Spleen (tissue), 11 donors: ENCODE results near the gene PHEX. TPM values are rescaled to one million over a fixed set of nuclear protein-coding genes. Genes with fewer than 3 reads are reported as not detected.

Experiments
- DNase-seq: peaks from one replicate; pipeline ENCODE4 v3.0.0-alpha.2; 2020
- H3K27ac ChIP-seq, 8 donors: fragments of 200-600 bp; sonication (generic) in 7 of 8; 1 replicate in 4 of 8; 2 replicates in 4 of 8; pipeline versions ENCODE4 v1.5.0 to v1.8.0; 2016 to 2021; ENCODE audit warnings: inconsistent platforms in 4 of 8, mild to moderate bottlenecking in 4 of 8, moderate library complexity in 1 of 8
- H3K27me3 ChIP-seq, 7 donors: fragments of 200-600 bp; sonication (generic) in 6 of 7; replicated peaks in 1 of 7; 1 replicate in 4 of 7; 2 replicates in 3 of 7; pipeline versions ENCODE4 v1.5.0 to v1.8.0; 2016 to 2021; ENCODE audit warnings: inconsistent platforms in 3 of 7, mild to moderate bottlenecking in 1 of 7
- H3K36me3 ChIP-seq, 6 donors: fragments of 200-600 bp; sonication (generic) in 5 of 6; 1 replicate in 4 of 6; 2 replicates in 2 of 6; pipeline versions ENCODE4 v1.5.0 to v1.8.0; 2016 to 2021; ENCODE audit warnings: inconsistent platforms in 2 of 6
- H3K4me1 ChIP-seq, 6 donors: fragments of 200-600 bp; sonication (generic) in 5 of 6; 1 replicate in 3 of 6; 2 replicates in 3 of 6; pipeline versions ENCODE4 v1.5.0 to v1.8.0; 2016 to 2021; ENCODE audit warnings: inconsistent platforms in 3 of 6
- H3K4me3 ChIP-seq, 8 donors: fragments of 200-600 bp; sonication (generic) in 7 of 8; 1 replicate in 4 of 8; 2 replicates in 4 of 8; pipeline versions ENCODE4 v1.5.0 to v1.8.0; 2016 to 2021; ENCODE audit warnings: inconsistent platforms in 4 of 8, mild to moderate bottlenecking in 4 of 8, moderate library complexity in 2 of 8
- H3K9me3 ChIP-seq, 8 donors: fragments of 200-600 bp; sonication (generic) in 7 of 8; 1 replicate in 4 of 8; 2 replicates in 4 of 8; pipeline versions ENCODE4 v1.5.0 to v1.8.0; 2016 to 2021; ENCODE audit warnings: inconsistent platforms in 4 of 8
- POLR2A ChIP-seq, 3 donors: fragments of 450-650 bp; IDR thresholded peaks; one replicate each; pipeline ENCODE4 v1.5.1; 2017; ENCODE audit warnings: antibody characterized with exemption in 3 of 3, mild to moderate bottlenecking in 1 of 3
- POLR2AphosphoS5 ChIP-seq, 3 donors: sonication (generic); formaldehyde crosslinking; IDR thresholded peaks; one replicate each; pipeline ENCODE4 v1.5.1; 2017; ENCODE audit warnings: antibody characterized with exemption in 3 of 3
- WGBS, 5 donors: extraction: QIAGEN DNeasy Blood & Tissue Kit in 3 of 5; methylation state at CpG; one replicate each; pipeline versions ENCODE4 v1.1.5 to v1.1.7; 2013 to 2018; 5-methylcytosine and 5-hydroxymethylcytosine counted together
- intact Hi-C: fragments of 100-400 bp; cut with DNase I; formaldehyde crosslinking; loops from one replicate; pipeline ENCODE4 v1.15.0; 2023; ENCODE audit warnings: low total_unique reads
- polyA plus RNA-seq, 3 donors: library from polyadenylated mRNA; stranded (reverse); fragments of 200-250 nt; gene quantifications; one replicate each; pipeline ENCODE4 v1.2.1, GENCODE V29; 2013
- total RNA-seq, 7 donors: library from RNA; depleted of rRNA in 3 of 7; stranded (reverse); fragments of >200 nt in 3 of 7; fragmentation: NEBNext Ultra II Directional in 4 of 7; extraction: Animal tissue kit (Norgen Biotek cat#: 25700) in 4 of 7; gene quantifications; one replicate each; pipeline versions ENCODE4 v1.1.0 to v1.2.1, GENCODE V29; 2016 to 2021
- TF ChIP-seq, protein P1 (sequence below), 11 experiments: fragments of 200-600 bp in 7 of 11; fragments of 450-650 bp in 4 of 11; sonication (generic) in 4 of 11; IDR thresholded peaks in 8 of 11; conservative IDR thresholded peaks in 3 of 11; 1 replicate in 7 of 11; 2 replicates in 4 of 11; pipeline versions ENCODE4 v1.4.0 to v1.8.0; 2016 to 2021; ENCODE audit warnings: antibody characterized with exemption in 11 of 11, inconsistent platforms in 4 of 11, mild to moderate bottlenecking in 1 of 11
- donor health status: healthy with polysubstance abuse.
- donor health status: DM: no; HTN: no; CAD: no; lungs with moderate emphysema.
- donor health status: DM: no; HTN: no; CAD: no.
- donor health status: Bipolar disorder and iron deficiency.
- donor health status: healthy.
- donor health status: DM: no; HTN: no; CAD: no.
- donor health status: DM: yes; HTN: yes; CAD: no.

PHEX gene
- total and polyA plus RNA-seq, 10 donors, result 0.13 to 1.5 (median 0.54) TPM

DNA sequence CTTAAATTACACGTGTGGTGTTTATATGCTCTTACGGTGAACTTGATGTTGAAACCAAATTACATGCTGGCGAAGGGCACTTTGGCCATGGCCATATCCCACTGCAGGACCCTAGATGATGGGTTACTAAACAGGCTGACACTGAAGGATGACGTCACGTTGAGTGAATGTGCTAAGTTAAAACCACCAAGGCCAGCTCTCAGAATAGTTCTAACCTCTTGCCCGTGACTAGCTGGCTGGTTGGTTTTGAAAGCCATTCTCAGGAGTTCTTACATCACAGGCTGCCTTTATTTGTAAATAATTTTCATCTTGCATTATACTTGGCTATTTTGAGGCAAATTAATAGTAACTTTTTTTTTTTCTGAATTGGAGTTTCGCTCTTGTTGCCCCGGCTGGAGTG lies 41.3 kb upstream of the PHEX start:
- Histone ChIP-seq H3K9me3 (no peaks in the 10 kb centered on the region), H3K27me3 (no peaks in the 10 kb centered on the region), H3K27ac (peak overlapping the region in 5 of 8 donors; percentile 32 to 90 (median 47)), H3K4me1 (peaks cover 0 to 27% (median 5%) of the 10 kb centered on the region in 6 donors), H3K4me3 (no peak overlapping the region), H3K36me3 (peaks cover 0 to 29% (median 0%) of the 10 kb centered on the region in 6 donors)
- TF ChIP-seq, protein P1, sequence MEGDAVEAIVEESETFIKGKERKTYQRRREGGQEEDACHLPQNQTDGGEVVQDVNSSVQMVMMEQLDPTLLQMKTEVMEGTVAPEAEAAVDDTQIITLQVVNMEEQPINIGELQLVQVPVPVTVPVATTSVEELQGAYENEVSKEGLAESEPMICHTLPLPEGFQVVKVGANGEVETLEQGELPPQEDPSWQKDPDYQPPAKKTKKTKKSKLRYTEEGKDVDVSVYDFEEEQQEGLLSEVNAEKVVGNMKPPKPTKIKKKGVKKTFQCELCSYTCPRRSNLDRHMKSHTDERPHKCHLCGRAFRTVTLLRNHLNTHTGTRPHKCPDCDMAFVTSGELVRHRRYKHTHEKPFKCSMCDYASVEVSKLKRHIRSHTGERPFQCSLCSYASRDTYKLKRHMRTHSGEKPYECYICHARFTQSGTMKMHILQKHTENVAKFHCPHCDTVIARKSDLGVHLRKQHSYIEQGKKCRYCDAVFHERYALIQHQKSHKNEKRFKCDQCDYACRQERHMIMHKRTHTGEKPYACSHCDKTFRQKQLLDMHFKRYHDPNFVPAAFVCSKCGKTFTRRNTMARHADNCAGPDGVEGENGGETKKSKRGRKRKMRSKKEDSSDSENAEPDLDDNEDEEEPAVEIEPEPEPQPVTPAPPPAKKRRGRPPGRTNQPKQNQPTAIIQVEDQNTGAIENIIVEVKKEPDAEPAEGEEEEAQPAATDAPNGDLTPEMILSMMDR (IDR thresholded peaks at IDR 0.05 in 8 of 11, conservative IDR thresholded peaks at IDR 0.05 in 3 of 11), result no peak
- no peak for TF ChIP-seq POLR2AphosphoS5 (IDR thresholded peaks at IDR 0.05)
- TF ChIP-seq POLR2A (IDR thresholded peaks at IDR 0.05), result no peak
- 54 to 82% (median 74%) methylated on average over 8 of the region's 8 CpGs for WGBS, 5 donors
- intact Hi-C loops, result no loop called here
- no peak for DNase-seq

DNA sequence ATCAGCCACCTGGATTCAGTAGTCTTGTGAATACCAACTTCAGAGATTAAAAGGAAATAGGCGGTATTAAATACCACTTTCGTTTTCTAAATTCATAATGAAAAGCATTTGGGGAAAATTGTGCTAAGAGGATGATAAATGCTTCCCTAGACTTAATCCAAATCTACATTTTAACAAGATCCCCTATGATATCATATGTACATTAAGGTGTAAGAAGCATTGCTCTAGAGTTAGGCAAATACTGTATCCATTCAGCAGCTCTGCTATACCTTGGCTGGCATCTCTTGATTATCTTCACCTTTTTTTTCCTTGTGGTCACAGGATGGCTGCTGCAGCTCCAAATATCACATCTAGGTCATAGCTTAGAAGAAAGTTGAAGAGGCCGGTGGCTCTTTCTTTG lies 40.6 kb upstream of the PHEX start:
- Histone ChIP-seq H3K4me1 (peaks cover 0 to 31% (median 5%) of the 10 kb centered on the region in 6 donors), H3K27ac (peak overlapping the region in 5 of 8 donors; percentile 32 to 90 (median 47)), H3K9me3 (no peaks in the 10 kb centered on the region), H3K4me3 (no peak overlapping the region), H3K36me3 (peaks cover 0 to 26% (median 0%) of the 10 kb centered on the region in 6 donors), H3K27me3 (no peaks in the 10 kb centered on the region)
- no peak for TF ChIP-seq POLR2A (IDR thresholded peaks at IDR 0.05)
- no peak for TF ChIP-seq POLR2AphosphoS5 (IDR thresholded peaks at IDR 0.05)
- TF ChIP-seq, protein P1 (IDR thresholded peaks at IDR 0.05 in 8 of 11, conservative IDR thresholded peaks at IDR 0.05 in 3 of 11), result no peak
- WGBS, 5 donors, result 72 to 80% (median 74%) methylated on average over 3 of the region's 3 CpGs
- intact Hi-C loops, result no loop called here
- DNase-seq, result no peak

DNA sequence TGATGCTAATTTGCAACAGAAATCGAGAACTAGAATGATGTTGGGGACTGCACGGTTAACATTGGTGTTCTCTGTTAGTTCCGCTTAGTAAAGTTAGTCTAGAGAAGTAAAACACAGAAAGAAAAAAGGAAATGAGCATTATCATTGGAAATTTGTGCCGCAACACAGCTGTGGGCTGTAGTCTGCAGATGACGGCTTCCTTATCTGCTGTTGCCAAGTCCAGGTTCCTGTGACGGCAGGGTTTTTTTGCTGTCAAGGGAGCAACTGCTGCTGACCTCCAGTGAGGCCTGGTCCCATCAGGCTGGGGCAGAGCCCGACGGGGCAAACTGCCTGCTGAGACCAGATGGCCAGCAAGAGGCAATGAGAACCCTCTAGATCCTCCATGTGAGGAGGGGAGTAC lies 38.9 kb upstream of the PHEX start:
- peaks cover 0 to 31% (median 5%) of the 10 kb centered on the region in 6 donors for H3K4me1 ChIP-seq
- peaks cover 0 to 12% (median 0%) of the 10 kb centered on the region in 6 donors for H3K36me3 ChIP-seq
- peak overlapping the region in 1 of 8 donors; percentile 46 for H3K4me3 ChIP-seq
- H3K27ac ChIP-seq, result peak overlapping the region; percentile 6 to 91 (median 80)
- WGBS, 5 donors, result 20 to 51% (median 32%) methylated on average over 5 to 8 of the region's 8 CpGs
- H3K27me3 ChIP-seq, result no peaks in the 10 kb centered on the region
- intact Hi-C loops, result no loop called here
- TF ChIP-seq POLR2A (IDR thresholded peaks at IDR 0.05) (no peak), POLR2AphosphoS5 (IDR thresholded peaks at IDR 0.05) (peak; percentile 57 to 65 (median 58))
- H3K9me3 ChIP-seq, result no peaks in the 10 kb centered on the region
- DNase-seq, result peak; percentile 88

DNA sequence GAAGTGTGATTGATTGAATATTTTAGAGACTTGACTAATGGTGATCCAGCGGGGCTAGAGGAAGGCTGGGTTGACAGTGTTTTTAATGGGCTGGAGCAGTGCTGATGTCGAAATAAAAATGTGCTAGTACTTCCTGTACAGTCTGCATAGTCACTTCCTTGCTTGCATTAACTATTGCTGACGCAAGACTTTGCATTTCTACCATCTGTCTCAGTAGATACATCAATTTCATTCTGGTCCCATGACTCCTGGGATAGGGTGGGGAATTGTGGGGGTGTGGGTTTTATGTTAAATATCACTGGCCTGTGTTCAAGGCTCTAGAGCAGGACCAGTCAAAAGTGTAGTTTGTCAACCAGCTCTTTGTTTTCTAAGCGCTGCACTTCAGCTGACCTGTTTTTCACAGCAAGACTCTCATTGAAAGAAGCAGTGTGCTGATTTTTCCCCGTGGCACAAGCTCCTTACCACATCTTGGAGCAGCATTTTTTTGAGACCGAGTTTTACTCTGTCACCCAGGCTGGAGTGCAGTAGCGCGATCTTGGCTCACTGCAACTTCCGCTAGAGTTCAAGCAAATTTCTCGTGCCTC lies 35.2 kb upstream of the PHEX start:
- Histone ChIP-seq H3K27ac (peak overlapping the region in 6 of 8 donors; percentile 15 to 84 (median 53)), H3K4me1 (peaks cover 0 to 20% (median 5%) of the 10 kb centered on the region in 6 donors), H3K36me3 (no peaks in the 10 kb centered on the region), H3K4me3 (peak overlapping the region in 1 of 8 donors; percentile 22), H3K9me3 (no peaks in the 10 kb centered on the region), H3K27me3 (no peaks in the 10 kb centered on the region)
- no peak for DNase-seq
- WGBS, 5 donors, result 67 to 73% (median 71%) methylated on average over 9 to 10 of the region's 10 CpGs
- TF ChIP-seq POLR2AphosphoS5 (IDR thresholded peaks at IDR 0.05) (peak in 1 of 3 donors; percentile 52), POLR2A (IDR thresholded peaks at IDR 0.05) (no peak)
- intact Hi-C loops, result no loop called here

DNA sequence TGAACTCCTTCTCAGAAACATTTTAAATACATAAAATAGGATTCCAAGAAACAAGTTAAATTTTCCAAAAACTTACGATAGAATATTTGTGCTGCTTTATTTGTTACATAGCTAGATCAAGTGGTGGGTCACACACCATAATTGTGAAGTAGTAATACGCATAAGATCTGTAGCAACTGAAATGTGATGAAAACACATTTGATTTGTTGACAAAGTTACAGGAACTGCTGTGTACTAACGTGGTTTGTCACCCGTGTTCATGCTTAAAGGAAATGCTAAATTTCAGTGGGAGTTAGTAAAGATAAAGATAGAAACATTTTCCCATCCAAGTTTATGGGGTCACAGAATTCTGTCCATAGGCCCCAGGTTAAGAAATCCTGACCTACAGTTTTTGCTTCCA lies 34.1 kb upstream of the PHEX start:
- intact Hi-C loops, result no loop called here
- 51 to 63% (median 61%) methylated on average over 4 of the region's 4 CpGs for WGBS, 5 donors
- DNase-seq, result no peak
- Histone ChIP-seq H3K27ac (peak overlapping the region in 2 of 8 donors; percentile 77 to 84), H3K36me3 (no peaks in the 10 kb centered on the region), H3K27me3 (no peaks in the 10 kb centered on the region), H3K4me3 (no peak overlapping the region), H3K4me1 (peaks cover 0 to 10% (median 3%) of the 10 kb centered on the region in 6 donors), H3K9me3 (no peaks in the 10 kb centered on the region)
- TF ChIP-seq, protein P1 (IDR thresholded peaks at IDR 0.05 in 8 of 11, conservative IDR thresholded peaks at IDR 0.05 in 3 of 11), result no peak
- no peak for TF ChIP-seq POLR2A (IDR thresholded peaks at IDR 0.05)
- TF ChIP-seq POLR2AphosphoS5 (IDR thresholded peaks at IDR 0.05), result no peak
